CD4-positive, alpha-beta T cell treated with Interleukin-4 for 4 hours (primary cell): ENCODE data around the gene SLC43A2.
A peak's percentile ranks its signal among the peaks of the same experiment; 100 is the strongest.

Experiments used
- DNase-seq: peaks from one replicate; pipeline ENCODE4 v3.0.0-alpha.2; 2020

The SLC43A2 gene

GRCh38 chr17:1532836-1533602 is 95.6 kb downstream of the SLC43A2 start:
- peak; percentile 22 for DNase-seq

- no peak for DNase-seq
These were observed 98.8 kb downstream of the SLC43A2 start for GRCh38 chr17:1529863-1530262.

- peak; percentile 29 for DNase-seq
These were observed 101.8 kb downstream of the SLC43A2 start for GRCh38 chr17:1526876-1527275.

GRCh38 chr17:1522626-1523025 is 106.0 kb downstream of the SLC43A2 start:
- no peak for DNase-seq

- DNase-seq = no peak
These were observed 107.5 kb downstream of the SLC43A2 start for GRCh38 chr17:1521086-1521640.

GRCh38 chr17:1519678-1520077 is 109.0 kb downstream of the SLC43A2 start:
- DNase-seq = no peak
